ENCODE measurements around the gene GBA3.

- TF ChIP-seq CTCF (IDR thresholded peaks at IDR 0.05) (no peak), POLR2A (IDR thresholded peaks at IDR 0.05) (no peak)
Measured at GRCh38 chr4:22787753-22788375, 95.1 kb downstream of the GBA3 start.

Data from gastroesophageal sphincter (tissue), 3 donors.